UCSD-AML1 (cell line): Measurements from ENCODE around the gene GABBR2.
"Not testable (repeated sequence)": the region's sequence is repeated elsewhere in the genome, so short reads cannot be mapped to it uniquely, and the experiment has no call there.

Source experiments
- DNase-seq: peaks from one replicate; lab custom pipeline; 2025; ENCODE audit not compliant: unreplicated experiment; lab: John Stamatoyannopoulos, UW

Gene GABBR2

GRCh38 chr9:98312365-98312764 lies 396.4 kb downstream of the GABBR2 start:
- DNase-seq = no peak

DNA sequence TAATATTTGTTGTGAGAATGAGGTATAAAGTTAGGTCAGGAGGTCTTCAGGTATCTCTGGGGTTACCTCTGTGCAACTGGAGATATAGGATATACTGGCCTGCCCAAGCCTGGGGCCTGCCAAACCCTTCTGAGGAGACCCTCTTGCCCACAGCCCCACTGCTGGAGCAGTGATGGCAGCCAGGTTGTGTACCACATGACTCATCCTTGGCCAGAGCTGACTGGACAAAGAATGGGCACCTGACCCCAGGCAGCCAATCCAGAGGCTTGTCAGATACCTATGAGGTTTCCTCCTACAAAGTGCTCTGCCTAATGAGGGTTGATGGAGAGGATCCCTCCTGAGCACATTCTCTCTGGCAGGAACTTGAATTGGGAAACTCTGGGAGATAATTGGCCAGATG lies 397.2 kb downstream of the GABBR2 start:
- no peak for DNase-seq

DNA sequence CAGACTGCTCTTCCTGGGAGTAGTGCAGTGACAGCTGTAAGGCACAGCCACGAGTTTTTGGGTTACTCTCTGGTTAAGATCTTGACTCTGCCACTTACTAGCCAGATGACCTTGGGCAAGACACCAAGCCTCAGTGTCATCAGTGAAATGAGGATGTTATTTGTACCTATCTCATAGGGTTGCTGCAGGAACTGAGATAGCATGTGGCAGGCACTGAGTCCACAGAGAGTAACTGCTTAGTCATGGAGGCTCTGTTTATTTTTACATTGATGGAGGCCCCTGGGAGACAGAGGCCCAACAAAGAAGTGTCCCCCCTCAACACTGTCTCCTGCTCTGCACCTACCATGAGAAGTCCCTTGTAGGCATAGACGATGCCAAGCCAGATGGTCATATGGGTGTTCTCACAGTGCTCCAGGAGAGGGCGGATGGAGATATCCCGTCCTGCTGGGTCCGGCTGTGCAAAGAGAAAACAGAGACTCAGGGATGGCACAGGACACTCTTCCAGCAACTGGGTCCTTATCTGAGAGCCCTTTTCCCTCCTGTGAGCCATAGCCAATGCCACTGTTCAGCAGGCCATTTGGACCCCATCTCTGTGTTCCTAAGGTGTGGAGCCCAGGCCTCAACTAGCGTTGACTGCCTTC lies 397.9 kb downstream of the GABBR2 start:
- DNase-seq = no peak

DNA sequence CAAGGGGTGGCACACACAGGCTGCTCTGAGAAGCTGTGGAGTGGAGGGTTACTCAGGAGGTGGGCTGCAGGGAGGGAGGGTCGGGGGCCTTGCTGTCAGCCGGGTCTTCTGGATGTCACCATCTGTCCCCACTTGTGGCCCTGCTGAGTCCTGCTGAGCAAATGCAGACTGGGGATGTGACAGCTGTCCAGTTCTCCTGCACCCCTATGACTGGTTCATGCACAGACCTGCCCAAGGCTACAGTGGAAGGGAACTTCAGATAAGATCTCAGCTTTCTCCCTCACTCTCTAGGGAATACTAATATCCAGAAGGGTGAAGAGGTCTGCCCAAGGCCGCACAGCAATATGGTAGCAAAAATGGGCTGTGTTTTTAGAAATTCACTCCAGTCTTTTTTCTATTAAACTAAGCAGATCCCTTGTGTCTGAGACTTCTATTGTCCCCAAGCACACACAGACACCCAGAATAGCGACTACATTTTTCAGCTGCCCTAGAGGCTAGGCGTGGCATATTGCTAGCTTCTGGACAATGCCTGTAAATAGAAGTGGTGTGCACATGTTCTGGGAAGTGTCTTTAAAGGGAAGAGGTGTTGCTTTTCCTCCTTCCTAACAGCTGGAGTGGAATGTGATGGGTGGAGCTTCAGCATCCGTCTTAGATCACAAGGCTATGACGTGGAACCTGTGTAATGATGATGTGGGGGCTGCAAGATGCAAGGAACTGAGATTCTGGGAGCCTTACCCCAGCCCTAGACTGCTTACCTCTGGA lies 402.2 kb downstream of the GABBR2 start:
- no peak for DNase-seq

GRCh38 chr9:98304381-98304780 lies 404.4 kb downstream of the GABBR2 start:
- no peak for DNase-seq

- DNase-seq = no peak
Observed at GRCh38 chr9:98303633-98304125, 405.1 kb downstream of the GABBR2 start.

- no peak for DNase-seq
Observed at GRCh38 chr9:98302938-98303632, 405.6 kb downstream of the GABBR2 start.

- DNase-seq = no peak
Observed at GRCh38 chr9:98302150-98302549, 406.6 kb downstream of the GABBR2 start.

- DNase-seq = no peak
Observed at GRCh38 chr9:98300611-98301010, 408.1 kb downstream of the GABBR2 start.

DNA sequence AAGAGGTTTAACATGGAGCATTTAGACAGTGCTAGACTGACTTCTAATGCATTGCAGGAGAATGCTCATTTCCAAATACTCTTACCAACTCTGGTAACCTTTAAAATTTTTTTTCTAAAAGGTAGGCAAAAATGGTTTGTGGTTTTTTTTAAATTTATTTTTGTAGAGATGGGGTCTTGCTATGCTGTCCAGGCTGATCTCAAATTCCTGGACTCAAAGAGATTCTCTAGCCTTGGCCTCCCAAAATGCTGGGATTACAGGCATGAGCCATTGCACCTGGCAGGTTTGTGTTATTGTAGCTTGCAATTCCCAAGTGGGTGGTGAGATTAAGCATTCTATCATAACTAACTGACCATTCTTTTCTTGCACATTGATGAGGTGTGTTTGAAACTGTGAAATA lies 410.3 kb downstream of the GABBR2 start:
- DNase-seq = no peak

DNA sequence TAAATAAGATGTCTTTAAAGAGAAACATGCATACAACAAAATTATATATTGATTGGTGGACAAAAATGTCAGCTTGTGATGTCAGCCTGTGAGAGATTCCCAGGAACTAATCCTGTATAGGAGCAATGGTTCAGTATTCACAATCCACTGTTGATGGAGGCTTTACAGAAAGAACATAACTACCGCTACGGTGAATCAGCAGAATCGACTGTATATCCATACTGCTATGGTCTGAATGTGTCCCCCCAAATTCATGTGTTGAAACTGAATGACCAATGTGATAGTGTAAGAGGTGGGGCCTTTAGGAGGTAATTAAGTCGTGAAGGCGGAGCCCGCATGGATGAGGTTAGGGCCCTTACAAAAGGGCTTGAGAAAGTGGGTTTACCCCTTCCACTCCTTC lies 412.9 kb downstream of the GABBR2 start:
- DNase-seq = no peak

DNA sequence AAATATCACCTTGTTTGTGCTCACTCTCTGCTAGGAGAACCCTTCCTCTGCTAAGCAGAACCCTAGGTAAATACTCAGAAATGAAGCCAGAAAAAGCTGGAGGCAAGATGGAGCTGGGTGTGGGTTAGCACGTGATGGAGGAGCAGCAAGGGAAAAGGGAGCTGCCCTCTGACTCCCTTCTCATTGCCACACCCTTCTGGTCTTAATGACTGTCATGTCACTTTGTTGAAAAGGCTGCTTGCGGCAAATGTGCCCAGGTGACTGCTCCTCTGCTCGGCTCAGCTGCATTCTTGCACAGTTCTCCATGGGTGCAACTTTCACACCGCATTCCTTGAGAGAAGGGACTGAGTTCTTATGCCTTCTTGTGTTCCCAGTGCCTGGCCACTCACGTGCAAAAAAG lies 416.9 kb downstream of the GABBR2 start:
- DNase-seq = no peak

GRCh38 chr9:98290411-98290810 lies 418.3 kb downstream of the GABBR2 start:
- no peak for DNase-seq

- DNase-seq = no peak
Observed at GRCh38 chr9:98289614-98290201, 419.0 kb downstream of the GABBR2 start.

- no peak for DNase-seq
Observed at GRCh38 chr9:98288881-98289280, 419.9 kb downstream of the GABBR2 start.

- no peak for DNase-seq
Observed at GRCh38 chr9:98287384-98287783, 421.4 kb downstream of the GABBR2 start.

DNA sequence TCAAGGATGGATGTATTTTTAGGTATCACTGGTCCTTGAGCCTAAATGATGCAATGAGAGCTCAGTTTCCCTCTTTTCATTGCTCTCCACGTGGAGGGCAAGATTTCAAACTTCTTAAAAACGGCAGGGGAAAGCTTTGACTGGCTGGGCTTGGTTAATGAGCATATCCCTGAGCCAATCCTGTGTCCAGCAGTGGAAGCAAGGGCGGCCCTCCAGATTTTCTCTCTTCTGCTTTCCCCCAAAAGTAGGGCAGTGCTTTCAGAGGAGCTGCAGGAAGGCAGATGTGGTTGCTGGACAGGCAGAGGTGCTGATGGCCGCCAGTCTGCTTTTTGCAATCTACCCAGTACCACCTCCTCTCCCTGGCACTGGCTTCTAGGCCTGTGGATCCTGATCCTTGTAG lies 423.3 kb downstream of the GABBR2 start:
- DNase-seq = no peak

DNA sequence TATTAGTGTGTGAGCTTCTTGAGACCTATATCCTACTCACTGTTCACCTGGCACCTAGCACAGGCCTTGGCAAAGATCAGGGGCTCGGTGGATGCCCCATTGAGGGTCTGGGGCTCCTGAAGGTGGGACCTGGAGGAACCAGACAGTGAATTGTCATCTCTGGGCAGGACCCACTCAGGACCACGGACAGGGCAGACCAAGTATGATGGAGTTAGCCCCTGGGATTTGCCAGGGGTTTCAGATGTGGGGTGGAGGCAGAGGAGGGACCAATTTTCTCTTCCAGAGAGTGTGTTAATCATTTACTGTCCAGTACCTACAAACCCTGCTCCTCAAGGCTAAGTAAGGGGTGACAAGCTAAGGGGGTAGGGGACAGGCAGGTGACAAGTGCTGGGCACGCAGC lies 424.0 kb downstream of the GABBR2 start:
- no peak for DNase-seq

GRCh38 chr9:98283143-98283542 lies 425.6 kb downstream of the GABBR2 start:
- DNase-seq = not testable (repeated sequence)

DNA sequence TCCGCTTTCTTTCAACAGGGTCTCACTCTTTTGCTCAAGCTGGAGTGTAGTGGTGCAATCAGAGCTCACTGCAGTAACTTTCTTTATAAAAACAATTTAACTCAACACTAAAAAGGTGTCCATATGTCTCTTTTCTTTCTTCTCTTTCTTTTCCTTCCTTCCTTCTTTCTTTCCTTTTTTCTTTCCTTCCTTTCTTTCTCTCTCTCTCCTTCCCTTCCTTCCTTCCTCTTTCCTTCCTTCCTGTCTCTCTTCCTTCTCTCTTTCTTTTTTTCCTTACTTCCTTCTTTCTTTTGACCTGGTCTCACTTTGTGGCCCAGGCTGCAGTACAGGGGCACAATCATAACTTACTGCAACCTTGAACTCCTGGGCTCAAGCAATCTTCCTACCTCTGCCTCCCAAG lies 427.5 kb downstream of the GABBR2 start:
- no peak for DNase-seq

DNA sequence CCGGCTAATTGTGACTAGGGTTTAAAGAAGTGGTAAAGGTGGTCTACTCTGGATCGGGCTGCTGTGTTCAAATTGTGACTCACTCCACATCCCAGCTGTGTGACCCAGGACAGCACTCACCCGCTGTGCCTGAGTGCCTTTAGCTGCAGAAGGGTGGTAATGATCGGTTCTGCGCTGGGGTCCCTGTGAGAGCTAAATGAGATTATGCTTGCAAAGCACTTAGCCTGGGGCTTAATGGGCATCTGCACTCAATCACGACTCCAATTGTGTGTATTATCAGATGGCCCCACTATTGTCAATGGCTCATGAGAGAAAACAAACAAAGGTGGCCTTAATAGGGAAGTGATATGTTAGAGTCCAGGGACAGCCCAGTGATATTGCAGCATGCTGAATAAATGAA lies 428.2 kb downstream of the GABBR2 start:
- no peak for DNase-seq

- no peak for DNase-seq
Observed at GRCh38 chr9:98280162-98280561, 428.6 kb downstream of the GABBR2 start.
